SK-N-SH (cell line): ENCODE data around the gene PLEKHA4.

Source experiments
- EP300 ChIP-seq, 2 experiments: IDR thresholded peaks; 2 replicates each; pipeline versions ENCODE4 v1.4.0 to v1.6.1; 2012; ENCODE audit warnings: borderline replicate concordance in 1 of 2, low read depth in 1 of 2, low read length in 1 of 2
- TF ChIP-seq, protein P1 (sequence below): fragments of 200-600 bp; sonication (generic); IDR thresholded peaks from 2 replicates; pipeline ENCODE4 v1.6.1; 2017; ENCODE audit warnings: antibody characterized with exemption, mild to moderate bottlenecking, moderate library complexity

- no peak for TF ChIP-seq EP300 (IDR thresholded peaks at IDR 0.05; ENCODE audit: borderline replicate concordance in 1 of 2, low read depth in 1 of 2, low read length in 1 of 2)
- TF ChIP-seq, protein P1, sequence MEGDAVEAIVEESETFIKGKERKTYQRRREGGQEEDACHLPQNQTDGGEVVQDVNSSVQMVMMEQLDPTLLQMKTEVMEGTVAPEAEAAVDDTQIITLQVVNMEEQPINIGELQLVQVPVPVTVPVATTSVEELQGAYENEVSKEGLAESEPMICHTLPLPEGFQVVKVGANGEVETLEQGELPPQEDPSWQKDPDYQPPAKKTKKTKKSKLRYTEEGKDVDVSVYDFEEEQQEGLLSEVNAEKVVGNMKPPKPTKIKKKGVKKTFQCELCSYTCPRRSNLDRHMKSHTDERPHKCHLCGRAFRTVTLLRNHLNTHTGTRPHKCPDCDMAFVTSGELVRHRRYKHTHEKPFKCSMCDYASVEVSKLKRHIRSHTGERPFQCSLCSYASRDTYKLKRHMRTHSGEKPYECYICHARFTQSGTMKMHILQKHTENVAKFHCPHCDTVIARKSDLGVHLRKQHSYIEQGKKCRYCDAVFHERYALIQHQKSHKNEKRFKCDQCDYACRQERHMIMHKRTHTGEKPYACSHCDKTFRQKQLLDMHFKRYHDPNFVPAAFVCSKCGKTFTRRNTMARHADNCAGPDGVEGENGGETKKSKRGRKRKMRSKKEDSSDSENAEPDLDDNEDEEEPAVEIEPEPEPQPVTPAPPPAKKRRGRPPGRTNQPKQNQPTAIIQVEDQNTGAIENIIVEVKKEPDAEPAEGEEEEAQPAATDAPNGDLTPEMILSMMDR, result no peak
These were observed 60.7 kb downstream of the PLEKHA4 start for GRCh38 chr19:48807590-48808308.
